Adrenal gland (tissue), 5 donors: Measurements from ENCODE around the gene ERG28.
A peak's percentile ranks its signal among the peaks of the same experiment; 100 is the strongest.

Experiments
- POLR2A ChIP-seq, 2 donors: fragments of 450-650 bp; IDR thresholded peaks; one replicate each; pipeline ENCODE4 v1.6.1; 2017; ENCODE audit warnings: antibody characterized with exemption in 2 of 2, mild to moderate bottlenecking in 2 of 2, moderate library complexity in 1 of 2
- TF ChIP-seq, protein P1 (sequence below), 6 experiments: fragments of 450-650 bp in 4 of 6; fragments of 200-600 bp in 2 of 6; sonication (generic) in 1 of 6; IDR thresholded peaks; 1 replicate in 5 of 6; 2 replicates in 1 of 6; pipeline versions ENCODE4 v1.5.1 to v1.8.0; 2016 to 2021; ENCODE audit warnings: antibody characterized with exemption in 6 of 6, mild to moderate bottlenecking in 2 of 6, moderate library complexity in 1 of 6
- donor health status: DM: no; HTN: no; CAD: no.

DNA sequence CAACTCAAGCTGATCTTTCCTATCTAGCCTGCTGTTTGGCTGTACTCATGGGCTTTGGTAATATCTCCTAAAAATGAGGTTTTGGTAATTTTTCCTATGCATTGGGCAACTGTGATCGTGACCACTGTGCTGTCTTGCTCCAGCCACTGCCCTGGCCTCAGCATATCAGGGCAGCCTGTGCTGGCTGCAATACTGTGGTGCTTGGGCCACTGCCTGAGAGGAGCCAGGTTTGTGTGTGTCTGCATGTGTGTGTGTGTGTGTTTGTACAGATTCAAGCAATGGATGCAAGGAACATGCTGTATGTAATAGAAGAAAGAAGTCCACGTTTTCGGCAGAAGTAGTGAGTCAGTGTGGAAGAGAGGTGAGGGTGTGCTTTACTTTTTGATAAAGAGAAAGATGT is 13.0 kb downstream of the ERG28 start:
- TF ChIP-seq, protein P1, sequence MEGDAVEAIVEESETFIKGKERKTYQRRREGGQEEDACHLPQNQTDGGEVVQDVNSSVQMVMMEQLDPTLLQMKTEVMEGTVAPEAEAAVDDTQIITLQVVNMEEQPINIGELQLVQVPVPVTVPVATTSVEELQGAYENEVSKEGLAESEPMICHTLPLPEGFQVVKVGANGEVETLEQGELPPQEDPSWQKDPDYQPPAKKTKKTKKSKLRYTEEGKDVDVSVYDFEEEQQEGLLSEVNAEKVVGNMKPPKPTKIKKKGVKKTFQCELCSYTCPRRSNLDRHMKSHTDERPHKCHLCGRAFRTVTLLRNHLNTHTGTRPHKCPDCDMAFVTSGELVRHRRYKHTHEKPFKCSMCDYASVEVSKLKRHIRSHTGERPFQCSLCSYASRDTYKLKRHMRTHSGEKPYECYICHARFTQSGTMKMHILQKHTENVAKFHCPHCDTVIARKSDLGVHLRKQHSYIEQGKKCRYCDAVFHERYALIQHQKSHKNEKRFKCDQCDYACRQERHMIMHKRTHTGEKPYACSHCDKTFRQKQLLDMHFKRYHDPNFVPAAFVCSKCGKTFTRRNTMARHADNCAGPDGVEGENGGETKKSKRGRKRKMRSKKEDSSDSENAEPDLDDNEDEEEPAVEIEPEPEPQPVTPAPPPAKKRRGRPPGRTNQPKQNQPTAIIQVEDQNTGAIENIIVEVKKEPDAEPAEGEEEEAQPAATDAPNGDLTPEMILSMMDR (IDR thresholded peaks at IDR 0.05) = no peak
- TF ChIP-seq POLR2A (IDR thresholded peaks at IDR 0.05) = peak in 1 of 2 donors; percentile 1
